ENCODE measurements around the gene XK.

GRCh38 chrX:37692918-37693317 lies 7.3 kb downstream of the XK start:
- TF ChIP-seq, protein P1, sequence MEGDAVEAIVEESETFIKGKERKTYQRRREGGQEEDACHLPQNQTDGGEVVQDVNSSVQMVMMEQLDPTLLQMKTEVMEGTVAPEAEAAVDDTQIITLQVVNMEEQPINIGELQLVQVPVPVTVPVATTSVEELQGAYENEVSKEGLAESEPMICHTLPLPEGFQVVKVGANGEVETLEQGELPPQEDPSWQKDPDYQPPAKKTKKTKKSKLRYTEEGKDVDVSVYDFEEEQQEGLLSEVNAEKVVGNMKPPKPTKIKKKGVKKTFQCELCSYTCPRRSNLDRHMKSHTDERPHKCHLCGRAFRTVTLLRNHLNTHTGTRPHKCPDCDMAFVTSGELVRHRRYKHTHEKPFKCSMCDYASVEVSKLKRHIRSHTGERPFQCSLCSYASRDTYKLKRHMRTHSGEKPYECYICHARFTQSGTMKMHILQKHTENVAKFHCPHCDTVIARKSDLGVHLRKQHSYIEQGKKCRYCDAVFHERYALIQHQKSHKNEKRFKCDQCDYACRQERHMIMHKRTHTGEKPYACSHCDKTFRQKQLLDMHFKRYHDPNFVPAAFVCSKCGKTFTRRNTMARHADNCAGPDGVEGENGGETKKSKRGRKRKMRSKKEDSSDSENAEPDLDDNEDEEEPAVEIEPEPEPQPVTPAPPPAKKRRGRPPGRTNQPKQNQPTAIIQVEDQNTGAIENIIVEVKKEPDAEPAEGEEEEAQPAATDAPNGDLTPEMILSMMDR (IDR thresholded peaks at IDR 0.05) = no peak
- TF ChIP-seq EP300 (IDR thresholded peaks at IDR 0.05) (no peak), POLR2AphosphoS5 (IDR thresholded peaks at IDR 0.05) (no peak)

Measured in gastroesophageal sphincter (tissue), 3 donors.